ENCODE measurements around the gene SLCO3A1. TPM values are rescaled to one million over a fixed set of nuclear protein-coding genes. Genes with fewer than 3 reads are reported as not detected.

SLCO3A1 gene
- total and polyA plus RNA-seq, 2 of the 8 experiments (the other 6 are each of a cell fraction or from before 2014, with no cell fraction given): 15.1 to 20.4 TPM

DNA sequence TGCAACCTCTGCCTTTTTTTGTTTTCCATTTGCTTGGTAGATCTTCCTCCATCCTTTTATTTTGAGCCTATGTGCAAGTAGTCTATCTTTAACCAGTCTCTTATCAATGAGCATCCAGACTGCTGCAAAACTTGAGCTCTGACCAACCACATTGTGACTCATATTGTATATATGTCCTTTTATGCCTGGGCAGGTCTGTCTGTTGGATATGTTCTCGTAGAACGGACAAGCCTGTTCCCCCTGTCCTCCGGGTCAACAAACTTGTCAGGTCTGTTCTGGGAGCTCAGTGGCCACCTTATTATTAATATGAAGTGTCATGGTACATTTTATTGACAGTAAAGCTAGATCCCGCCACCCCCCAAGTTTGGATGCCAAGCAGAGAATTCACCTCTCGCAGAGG, 287.3 kb downstream of the SLCO3A1 start:
- H3K9me3 ChIP-seq (ENCODE audit: insufficient read depth in 2 of 2, low read depth in 1 of 2, low read length in 1 of 2): no peaks in the 10 kb centered on the region
- H3K27ac ChIP-seq (ENCODE audit: low read depth, low read length): no peak overlapping the region
- no peak overlapping the region for H2AFZ ChIP-seq (ENCODE audit: low read length)
- no peak overlapping the region for H2AK5ac ChIP-seq (ENCODE audit: low read depth, low read length)
- WGBS, 2 experiments (ENCODE audit: extremely low coverage in 1 of 2, insufficient coverage in 1 of 2, insufficient read length in 1 of 2, insufficient replicate concordance in 2 of 2, low coverage in 1 of 2, low lambda C conversion rate in 2 of 2, missing lambda C conversion rate in 1 of 2): 91% methylated on average over 5 of the region's 5 CpGs; no CpG with 5 or more reads in 1 of the 2 experiments
- H3K27me3 ChIP-seq (replicated peaks in 1 of 4; ENCODE audit: control insufficient read depth in 3 of 4, extremely low read depth in 1 of 4, insufficient read depth in 3 of 4, low read length in 3 of 4): no peaks in the 10 kb centered on the region
- peaks cover 0 to 4% (median 0%) of the 10 kb centered on the region in 4 experiments; a peak in 2 of 7 replicates for H3K4me1 ChIP-seq (replicated peaks in 1 of 4; ENCODE audit: control insufficient read depth in 3 of 4, insufficient read depth in 4 of 4, low read length in 3 of 4)
- no peak for DNase-seq (ENCODE audit: low read depth in 1 of 2, low spot score in 2 of 2)
- H3K18ac ChIP-seq (ENCODE audit: extremely low read depth, low read length): no peak overlapping the region
- no peak overlapping the region for H2BK20ac ChIP-seq (ENCODE audit: low read length)
- 0 out of 2 replicates have a peak, but pooled peaks cover 2% of the 10 kb centered on the region for H3K79me1 ChIP-seq (ENCODE audit: low read depth, low read length)
- no peak overlapping the region for H4K5ac ChIP-seq (ENCODE audit: insufficient read length, low read depth, low read length)
- H3K56ac ChIP-seq (replicated peaks; ENCODE audit: insufficient read length, low read depth, low read length): no peak overlapping the region
- no peak overlapping the region for H3K4me2 ChIP-seq (ENCODE audit: insufficient read depth in 1 of 2, low read depth in 2 of 2, low read length in 2 of 2)
- no peak overlapping the region for H3K23ac ChIP-seq (ENCODE audit: insufficient read length)
- no peaks in the 10 kb centered on the region for H3K79me2 ChIP-seq (ENCODE audit: control insufficient read depth in 1 of 2, insufficient read depth in 2 of 2, low read length in 2 of 2)
- ChIA-PET POLR2A (ENCODE audit: partially characterized antibody) (no interaction called here), CTCF (ENCODE audit: partially characterized antibody) (interaction anchor here (1.0 to 1.9 kb wide), 4 partner anchors 9 to 172 kb away, joined by 3 to 8 read pairs (median 3); no protein-coding TSS in a partner anchor)
- H2BK15ac ChIP-seq (ENCODE audit: low read length): no peak overlapping the region
- H4K20me1 ChIP-seq (replicated peaks in 1 of 2; ENCODE audit: control insufficient read depth in 1 of 2, insufficient read depth in 2 of 2, low read length in 2 of 2): no peaks in the 10 kb centered on the region
- no peak overlapping the region for H3K9ac ChIP-seq (replicated peaks in 1 of 4; ENCODE audit: extremely low read depth in 1 of 4, low read depth in 3 of 4, low read length in 3 of 4)
- no peak overlapping the region for H3K4me3 ChIP-seq (ENCODE audit: extremely low read depth in 1 of 4, insufficient read depth in 2 of 4, low read depth in 3 of 4, low read length in 4 of 4)
- no peak for TF ChIP-seq SAP30 (IDR thresholded peaks at IDR 0.05; ENCODE audit: insufficient read depth, insufficient replicate concordance, low read length)
- no peak for TF ChIP-seq RFX5 (IDR thresholded peaks at IDR 0.05; ENCODE audit: borderline replicate concordance, low read depth, low read length)
- no peak for TF ChIP-seq NANOG (IDR thresholded peaks at IDR 0.05; ENCODE audit: insufficient read depth, low read depth, low read length, poor library complexity, severe bottlenecking)
- TF ChIP-seq, protein P1, sequence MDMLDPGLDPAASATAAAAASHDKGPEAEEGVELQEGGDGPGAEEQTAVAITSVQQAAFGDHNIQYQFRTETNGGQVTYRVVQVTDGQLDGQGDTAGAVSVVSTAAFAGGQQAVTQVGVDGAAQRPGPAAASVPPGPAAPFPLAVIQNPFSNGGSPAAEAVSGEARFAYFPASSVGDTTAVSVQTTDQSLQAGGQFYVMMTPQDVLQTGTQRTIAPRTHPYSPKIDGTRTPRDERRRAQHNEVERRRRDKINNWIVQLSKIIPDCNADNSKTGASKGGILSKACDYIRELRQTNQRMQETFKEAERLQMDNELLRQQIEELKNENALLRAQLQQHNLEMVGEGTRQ (IDR thresholded peaks at IDR 0.05; ENCODE audit: low read length): no peak
- TF ChIP-seq RBBP5 (IDR thresholded peaks at IDR 0.05; ENCODE audit: borderline replicate concordance, low read depth, low read length): no peak
- TF ChIP-seq SRF (IDR thresholded peaks at IDR 0.05; ENCODE audit: low read depth, low read length): no peak
- no peak for TF ChIP-seq SIRT6 (IDR thresholded peaks at IDR 0.05; ENCODE audit: low read length)
- no peak for TF ChIP-seq RAD21 (IDR thresholded peaks at IDR 0.05 in 1 of 2, conservative IDR thresholded peaks at IDR 0.05 in 1 of 2; ENCODE audit: low read depth in 2 of 2, low read length in 2 of 2)
- TF ChIP-seq ZNF274 (IDR thresholded peaks at IDR 0.05; ENCODE audit: borderline replicate concordance, extremely low read depth, low read length): no peak
- no peak overlapping the region for H2BK12ac ChIP-seq (ENCODE audit: low read depth, low read length)
- no peak overlapping the region for H2BK5ac ChIP-seq (ENCODE audit: low read depth, low read length)
- no peak overlapping the region for H2BK120ac ChIP-seq (replicated peaks; ENCODE audit: low read depth, low read length)
- no peaks in the 10 kb centered on the region for H3K36me3 ChIP-seq (ENCODE audit: control insufficient read depth in 2 of 4, insufficient read depth in 4 of 4, low read length in 3 of 4)
- no peak overlapping the region for H4K91ac ChIP-seq (replicated peaks; ENCODE audit: insufficient read length, low read length)
- no peaks in the 10 kb centered on the region for H3K23me2 ChIP-seq (ENCODE audit: low read depth, low read length)
- no peak overlapping the region for H4K8ac ChIP-seq (ENCODE audit: extremely low read depth, insufficient read depth, low read length)
- no peak overlapping the region for H3K14ac ChIP-seq (ENCODE audit: insufficient read length)
- H3K4ac ChIP-seq (replicated peaks; ENCODE audit: insufficient read length, low read depth, low read length): no peak overlapping the region
- no peak for FAIRE-seq
